HCT116 (cell line): ENCODE results near the gene FHOD3. TPM values are rescaled to one million over a fixed set of nuclear protein-coding genes. Genes with fewer than 3 reads are reported as not detected.

Source experiments
- ATAC-seq: fragments of 200-7000 bp; cut with Tn5 transposase; 2 replicates; pipeline ENCODE4 v1.9.1; 2020; ENCODE audit warnings: mild to moderate bottlenecking, moderate library complexity
- BruUV-seq: library from RNA; stranded (reverse); fragments of 400-500 nt; replicated peaks from 2 replicates; lab custom pipeline; 2021; lab: Mats Ljungman, UMichigan
- CTCF ChIA-PET: fragments of 300-600 bp; sonication (Branson Sonifier 250); formaldehyde crosslinking; loops from one replicate; lab custom pipeline; 2021; ENCODE audit warnings: antibody characterized with exemption; lab: Charles Lee
- POLR2A ChIA-PET: fragments of 300-600, 350-600 bp; sonication (Branson Sonifier 250); formaldehyde crosslinking; loops from one replicate; lab custom pipeline; 2021; ENCODE audit warnings: antibody characterized with exemption; lab: Charles Lee
- RAD21 ChIA-PET, 2 experiments: fragments of 300-600 bp; sonication (Branson Sonifier 250); formaldehyde crosslinking; loops; one replicate each; lab custom pipeline; 2023; ENCODE audit warnings: low total read pairs in 2 of 2; ENCODE audit not compliant: uncharacterized antibody in 2 of 2, unreplicated experiment in 2 of 2, low non-redundant PET in 1 of 2; lab: Charles Lee
- DNase-seq: peaks from one replicate; pipeline ENCODE4 v3.0.0-alpha.2; 2010; ENCODE audit warnings: low read depth, low spot score
- H2AFZ ChIP-seq: fragments of 200-600 bp; shearing (Covaris generic), sonication (generic); 2 replicates; pipeline ENCODE4 v1.6.1; 2017; ENCODE audit warnings: low read depth, mixed run types, mixed read lengths, antibody characterized with exemption, low read length; ENCODE audit not compliant: poor library complexity, severe bottlenecking
- H3K27ac ChIP-seq: 2 replicates; pipeline ENCODE4 v1.5.1; 2012; ENCODE audit warnings: low read depth, low read length
- H3K27me3 ChIP-seq: fragments of 200-600 bp; sonication (generic); 2 replicates; pipeline ENCODE4 v1.6.1; 2016; ENCODE audit warnings: mixed run types, low read length, mixed read lengths; ENCODE audit not compliant: insufficient read depth
- H3K36me3 ChIP-seq, 2 experiments: fragments of 200-500 bp in 1 of 2; fragments of 200-600 bp in 1 of 2; sonication (Bioruptor generic) in 1 of 2; sonication (generic) in 1 of 2; 2 replicates each; pipeline versions ENCODE4 v1.5.1 to v1.6.1; 2014 to 2016; ENCODE audit warnings: low read length in 2 of 2, inconsistent platforms in 1 of 2, mixed read lengths in 1 of 2, mixed run types in 1 of 2; ENCODE audit not compliant: insufficient read depth in 2 of 2, control insufficient read depth in 1 of 2
- H3K4me1 ChIP-seq, 2 experiments: fragments of 200-600 bp in 1 of 2; sonication (generic) in 1 of 2; 2 replicates each; pipeline versions ENCODE4 v1.5.1 to v1.6.1; 2012 to 2017; ENCODE audit warnings: low read length in 2 of 2, inconsistent platforms in 1 of 2, mild to moderate bottlenecking in 1 of 2, mixed read lengths in 1 of 2, mixed run types in 1 of 2, moderate library complexity in 1 of 2; ENCODE audit not compliant: insufficient read depth in 2 of 2, control insufficient read depth in 1 of 2
- H3K4me2 ChIP-seq: fragments of 200-600 bp; sonication (generic); 2 replicates; pipeline ENCODE4 v1.6.1; 2017; ENCODE audit warnings: mixed run types, low read length, mixed read lengths
- H3K4me3 ChIP-seq, 2 experiments: fragments of 200-600 bp in 1 of 2; sonication (generic) in 1 of 2; replicated peaks in 1 of 2; 2 replicates each; pipeline ENCODE4 v1.5.1; 2011 to 2016; ENCODE audit warnings: low read length in 2 of 2, control low read depth in 1 of 2, low read depth in 1 of 2, mild to moderate bottlenecking in 1 of 2, mixed read lengths in 1 of 2, mixed run types in 1 of 2
- H3K79me2 ChIP-seq: fragments of 200-600 bp; sonication (generic); 2 replicates; pipeline ENCODE4 v1.6.1; 2017; ENCODE audit warnings: mild to moderate bottlenecking, mixed run types, low read length, moderate library complexity, mixed read lengths; ENCODE audit not compliant: insufficient read depth
- H3K9ac ChIP-seq: fragments of 200-600 bp; sonication (generic); 2 replicates; pipeline ENCODE4 v1.6.1; 2016; ENCODE audit warnings: low read length, mixed read lengths
- H3K9me2 ChIP-seq: fragments of 200-600 bp; sonication (generic), shearing (Covaris generic); 2 replicates; pipeline ENCODE4 v1.6.1; 2017; ENCODE audit warnings: mixed run types, mild to moderate bottlenecking, moderate library complexity; ENCODE audit not compliant: insufficient read depth
- H3K9me3 ChIP-seq, 2 experiments: fragments of 200-500 bp in 1 of 2; fragments of 200-600 bp in 1 of 2; sonication (Bioruptor generic) in 1 of 2; sonication (generic) in 1 of 2; 2 replicates each; pipeline ENCODE4 v1.6.1; 2014 to 2017; ENCODE audit warnings: low read length in 2 of 2, mixed read lengths in 2 of 2, inconsistent platforms in 1 of 2, low read depth in 1 of 2, mild to moderate bottlenecking in 1 of 2, mixed run types in 1 of 2, moderate library complexity in 1 of 2; ENCODE audit not compliant: control insufficient read depth in 1 of 2, insufficient read depth in 1 of 2
- H4K20me1 ChIP-seq: fragments of 200-600 bp; sonication (generic), shearing (Covaris generic); 2 replicates; pipeline ENCODE4 v1.6.1; 2017; ENCODE audit warnings: mixed run types, mild to moderate bottlenecking, moderate library complexity; ENCODE audit not compliant: insufficient read depth
- CBX3 ChIP-seq: IDR thresholded peaks from 2 replicates; pipeline ENCODE4 v1.6.1; 2012; ENCODE audit warnings: low read depth
- FOSL1 ChIP-seq: IDR thresholded peaks from 2 replicates; pipeline ENCODE4 v1.6.1; 2012; ENCODE audit warnings: low read depth
- JUND ChIP-seq: IDR thresholded peaks from 2 replicates; pipeline ENCODE4 v1.6.1; 2012
- POLR2AphosphoS5 ChIP-seq: IDR thresholded peaks from 2 replicates; pipeline ENCODE4 v1.6.1; 2011; ENCODE audit warnings: mild to moderate bottlenecking, low read depth, low read length, moderate library complexity
- SIN3A ChIP-seq: IDR thresholded peaks from 2 replicates; pipeline ENCODE4 v1.6.1; 2012; ENCODE audit warnings: low read depth
- SP1 ChIP-seq: IDR thresholded peaks from 2 replicates; pipeline ENCODE4 v1.6.1; 2012; ENCODE audit warnings: low read depth
- SRF ChIP-seq: IDR thresholded peaks from 2 replicates; pipeline ENCODE4 v1.6.1; 2012; ENCODE audit warnings: low read depth
- YY1 ChIP-seq: IDR thresholded peaks from 2 replicates; pipeline ENCODE4 v1.6.1; 2011; ENCODE audit warnings: low read length, low read depth, moderate library complexity, mild to moderate bottlenecking; ENCODE audit not compliant: insufficient replicate concordance; ENCODE audit errors: extremely low read depth
- ZFX ChIP-seq: fragments of 450-650 bp; IDR thresholded peaks from 2 replicates; pipeline ENCODE4 v1.6.1; 2017
- intact Hi-C: fragments of 100-400 bp; cut with micrococcal nuclease; formaldehyde crosslinking; loops from 2 replicates; pipeline ENCODE4 v1.10.0; 2022
- total RNA-seq: library from RNA; stranded (reverse); gene quantifications from one replicate; pipeline ENCODE4 v1.2.1, GENCODE V29; 2021; ENCODE audit not compliant: unreplicated experiment
- TF ChIP-seq, protein P1 (sequence below): IDR thresholded peaks from 2 replicates; pipeline ENCODE4 v1.6.1; 2011; ENCODE audit warnings: mild to moderate bottlenecking, low read length, moderate library complexity; ENCODE audit not compliant: insufficient replicate concordance; ENCODE audit errors: extremely low read depth
- TF ChIP-seq, protein P2 (sequence below): IDR thresholded peaks from 2 replicates; pipeline ENCODE4 v1.6.1; 2012

FHOD3 gene
- total RNA-seq, 1 experiment from 2014 or later, result 4.0 TPM

DNA sequence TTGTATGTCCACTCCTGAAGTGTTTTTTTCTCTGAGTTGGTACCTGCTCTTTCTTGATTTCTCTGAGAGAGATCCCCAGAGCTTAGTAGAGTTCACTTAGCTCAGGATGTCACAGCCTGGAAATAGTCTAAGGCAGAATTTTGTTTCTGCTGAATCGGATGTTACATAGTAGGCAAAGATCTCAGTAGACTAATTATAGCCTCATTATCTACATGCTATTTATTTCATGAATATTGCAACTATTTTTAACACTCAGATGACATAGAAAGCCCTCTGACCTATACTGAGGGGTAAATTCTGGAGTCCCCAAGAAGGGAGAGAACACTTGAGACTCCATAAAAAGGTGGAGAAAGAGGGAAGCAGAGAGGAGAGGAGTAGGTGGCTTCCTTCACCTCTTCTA, 160.2 kb downstream of the FHOD3 start:
- Histone ChIP-seq H3K4me1 (no peaks in the 10 kb centered on the region), H3K4me2 (no peak overlapping the region), H3K36me3 (no peaks in the 10 kb centered on the region), H3K9me2 (no peaks in the 10 kb centered on the region), H3K4me3 (no peak overlapping the region), H3K9me3 (no peaks in the 10 kb centered on the region), H2AFZ (no peak overlapping the region), H3K27ac (no peak overlapping the region), H3K27me3 (no peaks in the 10 kb centered on the region; the same call in 1 of the 2 replicates), H4K20me1 (no peaks in the 10 kb centered on the region), H3K79me2 (no peaks in the 10 kb centered on the region)
- RAD21 ChIA-PET, result no interaction called here
- intact Hi-C loops, result no loop called here
- BruUV-seq, result no TSS peak
- no peak for DNase-seq
- no peak for ATAC-seq
- CTCF ChIA-PET, result no interaction called here
- POLR2A ChIA-PET, result no interaction called here
- TF ChIP-seq SRF (no peak), POLR2AphosphoS5 (no peak), SP1 (no peak), FOSL1 (no peak), SIN3A (no peak), CBX3 (no peak), ZFX (no peak), YY1 (no peak), JUND (no peak)
- TF ChIP-seq, protein P1, sequence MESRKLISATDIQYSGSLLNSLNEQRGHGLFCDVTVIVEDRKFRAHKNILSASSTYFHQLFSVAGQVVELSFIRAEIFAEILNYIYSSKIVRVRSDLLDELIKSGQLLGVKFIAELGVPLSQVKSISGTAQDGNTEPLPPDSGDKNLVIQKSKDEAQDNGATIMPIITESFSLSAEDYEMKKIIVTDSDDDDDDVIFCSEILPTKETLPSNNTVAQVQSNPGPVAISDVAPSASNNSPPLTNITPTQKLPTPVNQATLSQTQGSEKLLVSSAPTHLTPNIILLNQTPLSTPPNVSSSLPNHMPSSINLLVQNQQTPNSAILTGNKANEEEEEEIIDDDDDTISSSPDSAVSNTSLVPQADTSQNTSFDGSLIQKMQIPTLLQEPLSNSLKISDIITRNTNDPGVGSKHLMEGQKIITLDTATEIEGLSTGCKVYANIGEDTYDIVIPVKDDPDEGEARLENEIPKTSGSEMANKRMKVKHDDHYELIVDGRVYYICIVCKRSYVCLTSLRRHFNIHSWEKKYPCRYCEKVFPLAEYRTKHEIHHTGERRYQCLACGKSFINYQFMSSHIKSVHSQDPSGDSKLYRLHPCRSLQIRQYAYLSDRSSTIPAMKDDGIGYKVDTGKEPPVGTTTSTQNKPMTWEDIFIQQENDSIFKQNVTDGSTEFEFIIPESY, result no peak
- TF ChIP-seq, protein P2, sequence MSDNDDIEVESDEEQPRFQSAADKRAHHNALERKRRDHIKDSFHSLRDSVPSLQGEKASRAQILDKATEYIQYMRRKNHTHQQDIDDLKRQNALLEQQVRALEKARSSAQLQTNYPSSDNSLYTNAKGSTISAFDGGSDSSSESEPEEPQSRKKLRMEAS, result no peak
- TF ChIP-seq, all 23 proteins: peak for 0
- H3K9ac ChIP-seq, result no peak overlapping the region
